ENCODE data around the gene CAMKK2. TPM values are rescaled to one million over a fixed set of nuclear protein-coding genes. Genes with fewer than 3 reads are reported as not detected.

Gene CAMKK2
- polyA plus RNA-seq, 1 of the 3 experiments (the other 2 are of a cell fraction) = 23.6 TPM

DNA sequence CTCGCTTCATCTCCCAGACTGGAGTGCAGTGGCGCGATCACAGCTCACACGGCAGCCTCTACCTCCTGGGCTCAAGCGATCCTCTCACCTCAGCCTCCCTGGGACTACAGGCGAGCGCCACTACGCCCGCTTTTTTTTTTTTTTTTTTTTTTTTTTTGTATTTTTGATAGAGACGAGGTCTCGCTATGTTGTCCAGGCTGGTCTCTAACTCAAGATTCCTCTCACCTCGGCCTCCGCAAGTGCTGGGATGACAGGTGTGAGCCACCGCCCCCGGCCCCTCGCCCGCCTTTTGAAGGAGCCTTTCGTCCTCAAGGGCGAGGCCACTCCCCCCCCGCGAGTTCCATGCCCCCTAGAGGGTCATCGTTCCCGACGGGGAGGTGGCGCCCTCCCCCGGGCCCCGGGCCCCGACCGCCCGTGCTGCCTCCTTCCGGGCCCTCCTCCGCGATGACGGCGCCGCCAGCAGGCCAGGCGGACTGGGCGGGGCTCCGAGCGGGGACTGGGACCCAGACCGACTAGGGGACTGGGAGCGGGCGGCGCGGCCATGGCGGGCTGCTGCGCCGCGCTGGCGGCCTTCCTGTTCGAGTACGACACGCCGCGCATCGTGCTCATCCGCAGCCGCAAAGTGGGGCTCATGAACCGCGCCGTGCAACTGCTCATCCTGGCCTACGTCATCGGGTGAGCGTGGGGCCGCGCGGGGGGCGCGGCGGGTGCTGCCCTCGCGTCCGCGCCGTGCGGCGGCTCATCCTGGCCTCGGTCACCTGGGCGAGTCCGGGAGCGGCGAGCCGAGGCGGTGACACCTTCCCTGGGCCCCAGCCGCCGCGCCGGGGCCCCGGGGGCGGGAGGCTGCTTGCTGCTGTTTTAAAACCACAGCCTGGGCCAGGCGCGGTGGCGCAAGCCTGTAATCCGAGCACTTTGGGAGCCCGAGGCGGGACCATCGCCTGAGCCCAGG lies 86.6 kb downstream of the CAMKK2 start, which contains the start of gene P2RX4 (continued):
- TF ChIP-seq, protein P1, sequence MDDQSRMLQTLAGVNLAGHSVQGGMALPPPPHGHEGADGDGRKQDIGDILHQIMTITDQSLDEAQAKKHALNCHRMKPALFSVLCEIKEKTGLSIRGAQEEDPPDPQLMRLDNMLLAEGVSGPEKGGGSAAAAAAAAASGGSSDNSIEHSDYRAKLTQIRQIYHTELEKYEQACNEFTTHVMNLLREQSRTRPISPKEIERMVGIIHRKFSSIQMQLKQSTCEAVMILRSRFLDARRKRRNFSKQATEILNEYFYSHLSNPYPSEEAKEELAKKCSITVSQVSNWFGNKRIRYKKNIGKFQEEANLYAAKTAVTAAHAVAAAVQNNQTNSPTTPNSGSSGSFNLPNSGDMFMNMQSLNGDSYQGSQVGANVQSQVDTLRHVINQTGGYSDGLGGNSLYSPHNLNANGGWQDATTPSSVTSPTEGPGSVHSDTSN (IDR thresholded peaks at IDR 0.05) = no peak
- TF ChIP-seq, protein P2, sequence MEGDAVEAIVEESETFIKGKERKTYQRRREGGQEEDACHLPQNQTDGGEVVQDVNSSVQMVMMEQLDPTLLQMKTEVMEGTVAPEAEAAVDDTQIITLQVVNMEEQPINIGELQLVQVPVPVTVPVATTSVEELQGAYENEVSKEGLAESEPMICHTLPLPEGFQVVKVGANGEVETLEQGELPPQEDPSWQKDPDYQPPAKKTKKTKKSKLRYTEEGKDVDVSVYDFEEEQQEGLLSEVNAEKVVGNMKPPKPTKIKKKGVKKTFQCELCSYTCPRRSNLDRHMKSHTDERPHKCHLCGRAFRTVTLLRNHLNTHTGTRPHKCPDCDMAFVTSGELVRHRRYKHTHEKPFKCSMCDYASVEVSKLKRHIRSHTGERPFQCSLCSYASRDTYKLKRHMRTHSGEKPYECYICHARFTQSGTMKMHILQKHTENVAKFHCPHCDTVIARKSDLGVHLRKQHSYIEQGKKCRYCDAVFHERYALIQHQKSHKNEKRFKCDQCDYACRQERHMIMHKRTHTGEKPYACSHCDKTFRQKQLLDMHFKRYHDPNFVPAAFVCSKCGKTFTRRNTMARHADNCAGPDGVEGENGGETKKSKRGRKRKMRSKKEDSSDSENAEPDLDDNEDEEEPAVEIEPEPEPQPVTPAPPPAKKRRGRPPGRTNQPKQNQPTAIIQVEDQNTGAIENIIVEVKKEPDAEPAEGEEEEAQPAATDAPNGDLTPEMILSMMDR (IDR thresholded peaks at IDR 0.05) = peak; percentile 46
- TF ChIP-seq RFX5 (IDR thresholded peaks at IDR 0.05; ENCODE audit: low read length) (no peak), MXI1 (IDR thresholded peaks at IDR 0.05; ENCODE audit: low read depth, low read length) (peak; percentile 84), EP300 (IDR thresholded peaks at IDR 0.05; ENCODE audit: borderline replicate concordance in 1 of 2, low read depth in 1 of 2, low read length in 1 of 2) (no peak; a peak in 1 of 4 replicates), POLR2AphosphoS5 (IDR thresholded peaks at IDR 0.05; ENCODE audit: low read depth, low read length) (peak; percentile 81), CHD2 (IDR thresholded peaks at IDR 0.05; ENCODE audit: low read length, partially characterized antibody) (no peak), FOXJ3 (CRISPR knock-in tag; IDR thresholded peaks at IDR 0.05) (no peak), TCF12 (IDR thresholded peaks at IDR 0.05) (no peak)

DNA sequence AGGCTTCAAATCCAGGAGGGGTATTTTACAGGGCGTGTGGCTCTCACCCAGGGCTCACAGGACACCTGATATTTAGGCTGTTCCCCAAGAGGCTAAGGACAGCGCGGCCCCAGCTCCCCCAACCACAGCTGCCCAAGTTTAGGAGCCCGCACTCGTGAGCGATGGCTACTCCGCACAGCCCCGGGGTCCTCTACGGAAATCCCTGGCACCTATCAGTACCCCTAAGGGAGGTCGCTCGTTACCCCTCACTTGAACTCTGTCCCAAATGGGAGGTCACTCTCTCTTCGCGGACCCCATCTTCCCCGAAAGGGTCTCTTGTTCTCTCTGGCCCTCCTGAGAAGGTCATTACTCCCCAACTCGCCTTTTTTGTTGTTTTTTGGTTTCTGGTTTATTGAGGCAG lies 87.3 kb downstream of the CAMKK2 start:
- H3K4me3 ChIP-seq (ENCODE audit: low read depth in 2 of 2, low read length in 1 of 2) = peak overlapping the region; percentile 60 to 73; a peak in 2 of 4 replicates
- H2AFZ ChIP-seq (ENCODE audit: low read depth) = peak overlapping the region; percentile 94; the same call in 1 of the 2 replicates
- CTCF ChIA-PET = interaction anchor here (1.3 kb wide), 1 partner anchor 97 kb away, joined by 4 read pairs; no protein-coding TSS in a partner anchor
- H4K20me1 ChIP-seq (ENCODE audit: insufficient read depth) = no peaks in the 10 kb centered on the region
- no peak overlapping the region for H3K9ac ChIP-seq
- H3K27ac ChIP-seq (ENCODE audit: low read depth in 2 of 2, low read length in 1 of 2) = no peak overlapping the region; a peak in 1 of 4 replicates
- POLR2A ChIA-PET = no interaction called here
- peak overlapping the region; percentile 84; the same call in 1 of the 2 replicates for H3K4me2 ChIP-seq
- H3K36me3 ChIP-seq (replicated peaks in 1 of 2; ENCODE audit: control insufficient read depth in 1 of 2, insufficient read depth in 2 of 2, low read length in 1 of 2) = peaks cover 0 to 6% of the 10 kb centered on the region in 2 experiments
- H3K9me3 ChIP-seq = no peaks in the 10 kb centered on the region
- no peaks in the 10 kb centered on the region for H3K79me2 ChIP-seq (ENCODE audit: insufficient read depth)
- H3F3A ChIP-seq (replicated peaks; ENCODE audit: insufficient read depth) = no peaks in the 10 kb centered on the region
- no peak for DNase-seq
- H3K27me3 ChIP-seq (ENCODE audit: insufficient read depth) = no peaks in the 10 kb centered on the region
- H3K9me2 ChIP-seq = no peaks in the 10 kb centered on the region
- peaks cover under 1 to 9% of the 10 kb centered on the region in 2 experiments; a peak in 2 of 4 replicates for H3K4me1 ChIP-seq (ENCODE audit: control insufficient read depth in 1 of 2, insufficient read depth in 2 of 2, low read depth in 1 of 2, low read length in 1 of 2)
- WGBS (ENCODE audit: low lambda C conversion rate) = 100% methylated on average over 5 of the region's 15 CpGs
- TF ChIP-seq RAD21 (IDR thresholded peaks at IDR 0.05; ENCODE audit: low read length) = no peak
- TF ChIP-seq, protein P3, sequence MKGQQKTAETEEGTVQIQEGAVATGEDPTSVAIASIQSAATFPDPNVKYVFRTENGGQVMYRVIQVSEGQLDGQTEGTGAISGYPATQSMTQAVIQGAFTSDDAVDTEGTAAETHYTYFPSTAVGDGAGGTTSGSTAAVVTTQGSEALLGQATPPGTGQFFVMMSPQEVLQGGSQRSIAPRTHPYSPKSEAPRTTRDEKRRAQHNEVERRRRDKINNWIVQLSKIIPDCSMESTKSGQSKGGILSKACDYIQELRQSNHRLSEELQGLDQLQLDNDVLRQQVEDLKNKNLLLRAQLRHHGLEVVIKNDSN (IDR thresholded peaks at IDR 0.05; ENCODE audit: borderline replicate concordance, low read depth) = no peak
- no peak for TF ChIP-seq NFIC (IDR thresholded peaks at IDR 0.05; ENCODE audit: borderline replicate concordance)
- no peak for TF ChIP-seq NRF1 (IDR thresholded peaks at IDR 0.05; ENCODE audit: low read depth, low read length)
- TF ChIP-seq, protein P1 (IDR thresholded peaks at IDR 0.05) = no peak
- TF ChIP-seq, protein P4, sequence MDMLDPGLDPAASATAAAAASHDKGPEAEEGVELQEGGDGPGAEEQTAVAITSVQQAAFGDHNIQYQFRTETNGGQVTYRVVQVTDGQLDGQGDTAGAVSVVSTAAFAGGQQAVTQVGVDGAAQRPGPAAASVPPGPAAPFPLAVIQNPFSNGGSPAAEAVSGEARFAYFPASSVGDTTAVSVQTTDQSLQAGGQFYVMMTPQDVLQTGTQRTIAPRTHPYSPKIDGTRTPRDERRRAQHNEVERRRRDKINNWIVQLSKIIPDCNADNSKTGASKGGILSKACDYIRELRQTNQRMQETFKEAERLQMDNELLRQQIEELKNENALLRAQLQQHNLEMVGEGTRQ (IDR thresholded peaks at IDR 0.05; ENCODE audit: borderline replicate concordance, low read depth, low read length) = no peak
- no peak for TF ChIP-seq POLR2AphosphoS5 (IDR thresholded peaks at IDR 0.05; ENCODE audit: low read depth, low read length)
- TF ChIP-seq SIN3A (IDR thresholded peaks at IDR 0.05; ENCODE audit: borderline replicate concordance, low read depth, low read length) = no peak
- TF ChIP-seq, protein P5, sequence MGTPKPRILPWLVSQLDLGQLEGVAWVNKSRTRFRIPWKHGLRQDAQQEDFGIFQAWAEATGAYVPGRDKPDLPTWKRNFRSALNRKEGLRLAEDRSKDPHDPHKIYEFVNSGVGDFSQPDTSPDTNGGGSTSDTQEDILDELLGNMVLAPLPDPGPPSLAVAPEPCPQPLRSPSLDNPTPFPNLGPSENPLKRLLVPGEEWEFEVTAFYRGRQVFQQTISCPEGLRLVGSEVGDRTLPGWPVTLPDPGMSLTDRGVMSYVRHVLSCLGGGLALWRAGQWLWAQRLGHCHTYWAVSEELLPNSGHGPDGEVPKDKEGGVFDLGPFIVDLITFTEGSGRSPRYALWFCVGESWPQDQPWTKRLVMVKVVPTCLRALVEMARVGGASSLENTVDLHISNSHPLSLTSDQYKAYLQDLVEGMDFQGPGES (IDR thresholded peaks at IDR 0.05; ENCODE audit: low read depth, low read length) = no peak
- TF ChIP-seq, protein P6, sequence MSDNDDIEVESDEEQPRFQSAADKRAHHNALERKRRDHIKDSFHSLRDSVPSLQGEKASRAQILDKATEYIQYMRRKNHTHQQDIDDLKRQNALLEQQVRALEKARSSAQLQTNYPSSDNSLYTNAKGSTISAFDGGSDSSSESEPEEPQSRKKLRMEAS (IDR thresholded peaks at IDR 0.05; ENCODE audit: low read depth) = no peak
- TF ChIP-seq RXRA (IDR thresholded peaks at IDR 0.05; ENCODE audit: borderline replicate concordance, low read depth) = no peak
- no peak for TF ChIP-seq EZH2phosphoT487 (IDR thresholded peaks at IDR 0.05; ENCODE audit: borderline replicate concordance, low read depth)
- no peak for TF ChIP-seq TAF1 (IDR thresholded peaks at IDR 0.05; ENCODE audit: borderline replicate concordance, low read depth, low read length)
